Measurements from ENCODE around the gene SAV1. TPM values are rescaled to one million over a fixed set of nuclear protein-coding genes. Genes with fewer than 3 reads are reported as not detected.

Gene SAV1
- total RNA-seq, 8 experiments from 2014 or later: 7.6 to 26.1 (median 15.6) TPM

GRCh38 chr14:50599700-50600444 is 68.2 kb downstream of the SAV1 start:
- peak in 4 of 8 experiments; percentile 60 to 83 (median 73) for ATAC-seq (replicated peaks in 6 of 8)
- in situ Hi-C loops (cut with MboI; ENCODE audit: low pct_unique_long_range_greater_than_20kb in 2 of 9, low sequenced_read_pairs in 9 of 9, unreplicated experiment in 9 of 9): loop anchor here in 1 of 9 experiments (25.0 kb wide), 1 partner anchor 162 kb away; no protein-coding TSS in a partner anchor
- Histone ChIP-seq H3K27ac (no peak overlapping the region), H3K4me3 (no peak overlapping the region), H3K4me1 (replicated peaks in 1 of 2) (no peaks in the 10 kb centered on the region)
- 26 to 70% (median 42%) methylated on average over 2 to 4 of the region's 4 CpGs for WGBS, 10 experiments

- Histone ChIP-seq H3K27ac (no peak overlapping the region), H3K4me3 (no peak overlapping the region), H3K4me1 (replicated peaks in 1 of 2) (no peaks in the 10 kb centered on the region)
- in situ Hi-C loops (cut with MboI; ENCODE audit: low pct_unique_long_range_greater_than_20kb in 2 of 9, low sequenced_read_pairs in 9 of 9, unreplicated experiment in 9 of 9): no loop called here
- ATAC-seq (replicated peaks in 6 of 8): no peak
Measured at GRCh38 chr14:50598765-50599164, 69.3 kb downstream of the SAV1 start.

DNA sequence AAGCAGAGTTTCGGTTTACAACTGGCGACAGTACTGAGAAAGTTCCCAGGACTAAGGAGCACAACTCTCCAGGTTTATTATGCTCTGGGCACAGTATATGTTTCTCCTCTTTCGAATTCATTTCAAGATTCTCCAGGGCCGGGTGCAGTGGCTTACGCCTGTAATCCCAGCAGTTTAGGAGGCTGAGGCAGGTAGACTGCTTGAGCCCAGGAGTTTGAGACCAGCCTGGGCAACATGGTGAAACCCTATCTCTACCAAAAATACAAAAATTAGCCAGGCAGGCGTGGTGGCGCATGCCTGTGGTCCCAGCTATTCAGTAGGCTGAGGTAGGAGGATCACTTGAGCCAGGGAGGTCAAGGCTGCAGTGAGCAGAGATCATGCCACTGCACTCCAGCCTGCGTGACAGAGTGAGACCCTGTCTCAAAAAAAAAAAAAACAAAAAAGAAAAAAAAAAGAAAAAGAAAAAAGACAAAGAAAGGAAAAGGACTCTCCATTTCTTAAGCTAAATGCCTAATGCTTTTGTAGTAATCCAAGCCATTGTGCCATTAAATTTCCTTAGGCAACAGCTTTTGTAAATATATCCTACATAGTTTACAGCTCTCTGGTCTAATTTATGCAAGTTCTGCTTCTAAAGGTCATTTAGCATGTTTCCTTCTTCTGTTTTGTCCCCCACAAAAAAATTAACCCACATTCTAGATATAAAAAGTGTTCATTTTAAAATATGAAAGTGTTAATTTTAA is 73.4 kb downstream of the SAV1 start:
- no peak overlapping the region for H3K27ac ChIP-seq
- no peaks in the 10 kb centered on the region for H3K4me1 ChIP-seq (replicated peaks in 1 of 2)
- in situ Hi-C loops (cut with MboI; ENCODE audit: low pct_unique_long_range_greater_than_20kb in 2 of 9, low sequenced_read_pairs in 9 of 9, unreplicated experiment in 9 of 9): no loop called here
- no peak overlapping the region for H3K4me3 ChIP-seq
- ATAC-seq (replicated peaks in 6 of 8): no peak
- WGBS, 10 experiments: 50 to 100% (median 82%) methylated on average over 2 to 8 of the region's 8 CpGs

GRCh38 chr14:50590464-50590863 is 77.6 kb downstream of the SAV1 start:
- Histone ChIP-seq H3K4me1 (replicated peaks in 1 of 2) (no peaks in the 10 kb centered on the region), H3K27ac (no peak overlapping the region), H3K4me3 (no peak overlapping the region)
- in situ Hi-C loops (cut with MboI; ENCODE audit: low pct_unique_long_range_greater_than_20kb in 2 of 9, low sequenced_read_pairs in 9 of 9, unreplicated experiment in 9 of 9): no loop called here
- no peak for ATAC-seq (replicated peaks in 6 of 8)
- WGBS, 10 experiments: 8 to 100% (median 80%) methylated on average over 1 to 2 of the region's 2 CpGs; no CpG with 5 or more reads in 1 of the 10 experiments

Other genes starting within 250 kb of the SAV1 start
- 10 to 100 TPM; 31.6 to 69.8 (median 43.0) TPM for gene MAP4K5, start 135.7 kb downstream of the SAV1 start, total RNA-seq
- gene ATL1, start 108.2 kb downstream of the SAV1 start, total RNA-seq: 10 to 100 TPM in 5 of 8 experiments, 1 to 10 TPM in 1, under 1 TPM in 1, not detected in 1; 0.73 to 39.6 (median 32.1) TPM
- 10 to 100 TPM; 13.6 to 76.4 (median 31.3) TPM for gene NIN, start 162.9 kb upstream of the SAV1 start, total RNA-seq
- gene ABHD12B, start 203.7 kb upstream of the SAV1 start, total RNA-seq: 1 to 10 TPM in 2 of 8 experiments, under 1 TPM in 4, not detected in 2; 0.36 to 3.6 (median 0.80) TPM

Data from motor neuron (in vitro differentiated cells).